Sigmoid colon (tissue), 7 donors: Measurements from ENCODE around the gene ALPI. TPM values are rescaled to one million over a fixed set of nuclear protein-coding genes. Genes with fewer than 3 reads are reported as not detected.

Source experiments
- DNase-seq: peaks from one replicate; pipeline ENCODE4 v3.0.0-alpha.2; 2019
- H3K27ac ChIP-seq, 4 donors: fragments of 200-600 bp; sonication (generic); one replicate each; pipeline ENCODE4 v1.5.1; 2016 to 2019; ENCODE audit warnings: mild to moderate bottlenecking in 1 of 4
- H3K27me3 ChIP-seq, 3 donors: fragments of 200-600 bp; sonication (generic); one replicate each; pipeline ENCODE4 v1.5.1; 2019; ENCODE audit warnings: mild to moderate bottlenecking in 1 of 3
- H3K36me3 ChIP-seq, 4 donors: fragments of 200-600 bp; sonication (generic); one replicate each; pipeline ENCODE4 v1.5.1; 2016 to 2019
- H3K4me1 ChIP-seq, 4 donors: fragments of 200-600 bp; sonication (generic); one replicate each; pipeline ENCODE4 v1.5.1; 2017 to 2019
- H3K4me3 ChIP-seq, 4 donors: fragments of 200-600 bp; sonication (generic); one replicate each; pipeline ENCODE4 v1.5.1; 2017 to 2019; ENCODE audit warnings: mild to moderate bottlenecking in 2 of 4, moderate library complexity in 1 of 4
- H3K9me3 ChIP-seq, 4 donors: fragments of 200-600 bp in 3 of 4; sonication (generic) in 3 of 4; one replicate each; pipeline versions ENCODE4 v1.5.1 to v1.6.1; 2013 to 2019
- EP300 ChIP-seq, 4 donors: sonication (generic); formaldehyde crosslinking; IDR thresholded peaks; one replicate each; pipeline ENCODE4 v1.6.1; 2017; ENCODE audit warnings: antibody characterized with exemption in 4 of 4
- POLR2A ChIP-seq, 2 donors: fragments of 450-650 bp; IDR thresholded peaks; one replicate each; pipeline ENCODE4 v1.6.1; 2016; ENCODE audit warnings: antibody characterized with exemption in 2 of 2, mild to moderate bottlenecking in 2 of 2, moderate library complexity in 2 of 2
- POLR2AphosphoS5 ChIP-seq, 4 donors: sonication (generic); formaldehyde crosslinking; IDR thresholded peaks; one replicate each; pipeline ENCODE4 v1.6.1; 2017; ENCODE audit warnings: antibody characterized with exemption in 4 of 4
- WGBS, 2 donors: extraction: QIAGEN DNeasy Blood & Tissue Kit; methylation state at CpG; one replicate each; pipeline ENCODE4 v1.1.7; 2013; 5-methylcytosine and 5-hydroxymethylcytosine counted together
- intact Hi-C: fragments of 100-400 bp; cut with DNase I; formaldehyde crosslinking; loops from one replicate; pipeline ENCODE4 v1.15.1; 2023
- polyA plus RNA-seq, 3 donors: library from polyadenylated mRNA; stranded (reverse); fragments of 200-250 nt; gene quantifications; one replicate each; pipeline ENCODE4 v1.2.3, GENCODE V29; 2013
- total RNA-seq, 4 donors: library from RNA; depleted of rRNA; stranded (reverse); fragments of >200 nt; gene quantifications; one replicate each; pipeline ENCODE4 v1.1.0, GENCODE V29; 2016
- TF ChIP-seq, protein P1 (sequence below), 4 experiments: fragments of 450-650 bp in 3 of 4; fragments of 200-600 bp in 1 of 4; IDR thresholded peaks; one replicate each; pipeline ENCODE4 v1.5.1; 2016 to 2019; ENCODE audit warnings: antibody characterized with exemption in 4 of 4, mild to moderate bottlenecking in 3 of 4, moderate library complexity in 2 of 4
- donor health status: healthy with polysubstance abuse.
- donor health status: Bipolar disorder and iron deficiency.
- donor health status: healthy.

The ALPI gene
- total and polyA plus RNA-seq, 7 donors = 5.3 to 10.2 (median 7.2) TPM; not detected in 4

- no peaks in the 10 kb centered on the region for H3K36me3 ChIP-seq
- H3K4me3 ChIP-seq = no peak overlapping the region
- no peaks in the 10 kb centered on the region for H3K9me3 ChIP-seq
- WGBS, 2 donors = 53 to 77% methylated on average over 4 of the region's 4 CpGs
- TF ChIP-seq EP300 (IDR thresholded peaks at IDR 0.05) = no peak
- TF ChIP-seq POLR2A (IDR thresholded peaks at IDR 0.05) = no peak
- TF ChIP-seq, protein P1, sequence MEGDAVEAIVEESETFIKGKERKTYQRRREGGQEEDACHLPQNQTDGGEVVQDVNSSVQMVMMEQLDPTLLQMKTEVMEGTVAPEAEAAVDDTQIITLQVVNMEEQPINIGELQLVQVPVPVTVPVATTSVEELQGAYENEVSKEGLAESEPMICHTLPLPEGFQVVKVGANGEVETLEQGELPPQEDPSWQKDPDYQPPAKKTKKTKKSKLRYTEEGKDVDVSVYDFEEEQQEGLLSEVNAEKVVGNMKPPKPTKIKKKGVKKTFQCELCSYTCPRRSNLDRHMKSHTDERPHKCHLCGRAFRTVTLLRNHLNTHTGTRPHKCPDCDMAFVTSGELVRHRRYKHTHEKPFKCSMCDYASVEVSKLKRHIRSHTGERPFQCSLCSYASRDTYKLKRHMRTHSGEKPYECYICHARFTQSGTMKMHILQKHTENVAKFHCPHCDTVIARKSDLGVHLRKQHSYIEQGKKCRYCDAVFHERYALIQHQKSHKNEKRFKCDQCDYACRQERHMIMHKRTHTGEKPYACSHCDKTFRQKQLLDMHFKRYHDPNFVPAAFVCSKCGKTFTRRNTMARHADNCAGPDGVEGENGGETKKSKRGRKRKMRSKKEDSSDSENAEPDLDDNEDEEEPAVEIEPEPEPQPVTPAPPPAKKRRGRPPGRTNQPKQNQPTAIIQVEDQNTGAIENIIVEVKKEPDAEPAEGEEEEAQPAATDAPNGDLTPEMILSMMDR (IDR thresholded peaks at IDR 0.05) = no peak
- no peak for TF ChIP-seq POLR2AphosphoS5 (IDR thresholded peaks at IDR 0.05)
- H3K4me1 ChIP-seq = peaks cover 0 to 21% (median 21%) of the 10 kb centered on the region in 4 donors
- intact Hi-C loops = no loop called here
- peaks cover 0 to 30% (median 5%) of the 10 kb centered on the region in 3 donors for H3K27me3 ChIP-seq
- no peak overlapping the region for H3K27ac ChIP-seq
- no peak for DNase-seq
Observed at GRCh38 chr2:232506709-232507108, 50.8 kb downstream of the ALPI start.

GRCh38 chr2:232508251-232508650 lies 52.3 kb downstream of the ALPI start:
- WGBS, 2 donors = 72 to 79% methylated on average over 7 of the region's 7 CpGs
- DNase-seq = no peak
- no peak overlapping the region for H3K4me3 ChIP-seq
- no peak overlapping the region for H3K27ac ChIP-seq
- H3K27me3 ChIP-seq = peaks cover 0 to 32% (median 5%) of the 10 kb centered on the region in 3 donors
- no peaks in the 10 kb centered on the region for H3K36me3 ChIP-seq
- intact Hi-C loops = no loop called here
- H3K9me3 ChIP-seq = no peaks in the 10 kb centered on the region
- peaks cover 0 to 7% (median 6%) of the 10 kb centered on the region in 4 donors for H3K4me1 ChIP-seq
- no peak for TF ChIP-seq POLR2AphosphoS5 (IDR thresholded peaks at IDR 0.05)
- TF ChIP-seq, protein P1 (IDR thresholded peaks at IDR 0.05) = no peak
- TF ChIP-seq POLR2A (IDR thresholded peaks at IDR 0.05) = no peak
- TF ChIP-seq EP300 (IDR thresholded peaks at IDR 0.05) = no peak

Other genes with a start within 250 kb of the ALPI start
- not detected for gene ALPP, start 77.4 kb upstream of the ALPI start, total RNA-seq
- gene ALPP, start 77.4 kb upstream of the ALPI start, polyA plus RNA-seq = under 1 TPM in 1 of 3 donors, not detected in 2; 0.03 TPM
- not detected for gene ALPG, start 49.3 kb upstream of the ALPI start, total RNA-seq
- gene ALPG, start 49.3 kb upstream of the ALPI start, polyA plus RNA-seq = under 1 TPM in 1 of 3 donors, not detected in 2; 0.10 TPM
- gene ECEL1, start 31.7 kb downstream of the ALPI start, total RNA-seq = 1 to 10 TPM in 2 of 4 donors, under 1 TPM in 2; 0.16 to 6.1 (median 1.0) TPM
- under 1 TPM in 1 of 3 donors, not detected in 2; 0.61 TPM for gene ECEL1, start 31.7 kb downstream of the ALPI start, polyA plus RNA-seq
- not detected for gene PRSS56, start 64.2 kb downstream of the ALPI start, total RNA-seq
- not detected for gene PRSS56, start 64.2 kb downstream of the ALPI start, polyA plus RNA-seq
- gene CHRND, start 70.0 kb downstream of the ALPI start, total RNA-seq = not detected
- not detected for gene CHRND, start 70.0 kb downstream of the ALPI start, polyA plus RNA-seq
- gene CHRNG, start 83.5 kb downstream of the ALPI start, total RNA-seq = not detected
- gene CHRNG, start 83.5 kb downstream of the ALPI start, polyA plus RNA-seq = not detected
- 1 to 10 TPM; 2.1 to 4.2 (median 3.1) TPM for gene TIGD1, start 94.4 kb downstream of the ALPI start, total RNA-seq
- gene TIGD1, start 94.4 kb downstream of the ALPI start, polyA plus RNA-seq = 1 to 10 TPM in 1 of 3 donors, under 1 TPM in 2; 0.23 to 3.4 (median 0.60) TPM
- 10 to 100 TPM; 42.5 to 55.1 (median 48.4) TPM for gene EIF4E2, start 94.5 kb downstream of the ALPI start, total RNA-seq
- 100 to 1,000 TPM in 1 of 3 donors, 10 to 100 TPM in 2; 85.5 to 131 (median 98.5) TPM for gene EIF4E2, start 94.5 kb downstream of the ALPI start, polyA plus RNA-seq
- 1 to 10 TPM; 3.5 to 8.7 (median 6.3) TPM for gene EFHD1, start 177.5 kb downstream of the ALPI start, total RNA-seq
- 1 to 10 TPM in 2 of 3 donors, under 1 TPM in 1; 0.92 to 4.2 (median 3.3) TPM for gene EFHD1, start 177.5 kb downstream of the ALPI start, polyA plus RNA-seq
- gene GIGYF2, start 241.2 kb downstream of the ALPI start, total RNA-seq = 10 to 100 TPM; 62.9 to 90.0 (median 74.9) TPM
- 10 to 100 TPM; 10.2 to 24.6 (median 16.6) TPM for gene GIGYF2, start 241.2 kb downstream of the ALPI start, polyA plus RNA-seq